Bronchial epithelial cell (primary cell): ENCODE results near the gene PITPNM2. TPM values are rescaled to one million over a fixed set of nuclear protein-coding genes. Genes with fewer than 3 reads are reported as not detected.

Source experiments
- DNase-seq: peaks from one replicate; pipeline ENCODE4 v3.0.0-alpha.2; 2010; ENCODE audit warnings: low read depth
- FAIRE-seq: peaks from 2 replicates; lab custom pipeline; 2011; peaks lifted over from hg19 to GRCh38; lab: Jason Lieb, UNC
- H3K27me3 ChIP-seq: 2 replicates; pipeline ENCODE4 v1.5.1; 2011; ENCODE audit warnings: low read length; ENCODE audit not compliant: control insufficient read depth, insufficient read depth
- H3K36me3 ChIP-seq: 2 replicates; pipeline ENCODE4 v1.5.1; 2011; ENCODE audit warnings: low read length; ENCODE audit not compliant: control insufficient read depth, insufficient read depth
- H3K4me3 ChIP-seq: 2 replicates; pipeline ENCODE4 v1.5.1; 2011; ENCODE audit warnings: mild to moderate bottlenecking, low read depth, low read length, control low read depth
- CTCF ChIP-seq: IDR thresholded peaks from 2 replicates; pipeline ENCODE4 v1.5.1; 2011; ENCODE audit warnings: mild to moderate bottlenecking, moderate library complexity, low read length, control low read depth, inconsistent platforms; ENCODE audit not compliant: insufficient read depth, severe bottlenecking
- total RNA-seq: library from RNA; depleted of rRNA; stranded (reverse); fragments of >200 nt; gene quantifications from 2 replicates; pipeline ENCODE4 v1.2.1, GENCODE V29; 2014

The PITPNM2 gene
- total RNA-seq, 1 donor from 2014 or later: 2.4 TPM

GRCh38 chr12:123109319-123109772 lies 41.5 kb downstream of the PITPNM2 start:
- no peak overlapping the region for H3K4me3 ChIP-seq
- no peak for DNase-seq
- no peak for TF ChIP-seq CTCF
- FAIRE-seq: no peak
- H3K27me3 ChIP-seq: no peaks in the 10 kb centered on the region
- H3K36me3 ChIP-seq: peaks cover 1% of the 10 kb centered on the region

GRCh38 chr12:123108682-123109066 lies 42.2 kb downstream of the PITPNM2 start:
- no peaks in the 10 kb centered on the region for H3K27me3 ChIP-seq
- TF ChIP-seq CTCF: no peak
- H3K4me3 ChIP-seq: no peak overlapping the region
- FAIRE-seq (no peak), DNase-seq (no peak)
- peaks cover 1% of the 10 kb centered on the region for H3K36me3 ChIP-seq

GRCh38 chr12:123107926-123108681 lies 42.8 kb downstream of the PITPNM2 start:
- peaks cover 1% of the 10 kb centered on the region for H3K36me3 ChIP-seq
- FAIRE-seq (no peak), DNase-seq (no peak)
- H3K4me3 ChIP-seq: no peak overlapping the region
- H3K27me3 ChIP-seq: no peaks in the 10 kb centered on the region
- no peak for TF ChIP-seq CTCF

GRCh38 chr12:123106640-123107359 lies 44.1 kb downstream of the PITPNM2 start:
- H3K27me3 ChIP-seq: no peaks in the 10 kb centered on the region
- DNase-seq: no peak
- peaks cover 1% of the 10 kb centered on the region for H3K36me3 ChIP-seq
- no peak overlapping the region for H3K4me3 ChIP-seq
- FAIRE-seq: no peak
- TF ChIP-seq CTCF: no peak

GRCh38 chr12:123105211-123105826 lies 45.6 kb downstream of the PITPNM2 start:
- Histone ChIP-seq H3K36me3 (peaks cover 1% of the 10 kb centered on the region), H3K4me3 (no peak overlapping the region), H3K27me3 (no peaks in the 10 kb centered on the region)
- DNase-seq: no peak
- no peak for TF ChIP-seq CTCF
- no peak for FAIRE-seq
